GM12891 (cell line): ENCODE data around the gene GATAD1.
A peak's percentile ranks its signal among the peaks of the same experiment; 100 is the strongest.

Source experiments
- DNase-seq: peaks from one replicate; pipeline ENCODE4 v3.0.0; 2011; ENCODE audit warnings: low spot score; ENCODE audit not compliant: insufficient read length
- FAIRE-seq: peaks from 2 replicates; lab custom pipeline; 2011; peaks lifted over from hg19 to GRCh38; lab: Jason Lieb, UNC
- PAX5 ChIP-seq: IDR thresholded peaks from 2 replicates; pipeline ENCODE4 v1.6.1; 2011; ENCODE audit warnings: low read length, moderate library complexity, mild to moderate bottlenecking; ENCODE audit not compliant: insufficient read depth, severe bottlenecking
- POLR2A ChIP-seq: IDR thresholded peaks from 2 replicates; pipeline ENCODE4 v1.6.1; 2011; ENCODE audit warnings: low read depth, low read length, control low read depth
- POLR2AphosphoS5 ChIP-seq: IDR thresholded peaks from 2 replicates; pipeline ENCODE4 v1.6.1; 2011; ENCODE audit warnings: low read depth, low read length, control low read depth
- POU2F2 ChIP-seq: IDR thresholded peaks from 2 replicates; pipeline ENCODE4 v1.6.1; 2011; ENCODE audit warnings: low read depth, mild to moderate bottlenecking, control low read depth, low read length, moderate library complexity
- SPI1 ChIP-seq: IDR thresholded peaks from 2 replicates; pipeline ENCODE4 v1.6.1; 2011; ENCODE audit warnings: low read depth, low read length, control low read depth
- TAF1 ChIP-seq: IDR thresholded peaks from 2 replicates; pipeline ENCODE4 v1.6.1; 2011; ENCODE audit warnings: low read depth, low read length, control low read depth

Gene GATAD1

DNA sequence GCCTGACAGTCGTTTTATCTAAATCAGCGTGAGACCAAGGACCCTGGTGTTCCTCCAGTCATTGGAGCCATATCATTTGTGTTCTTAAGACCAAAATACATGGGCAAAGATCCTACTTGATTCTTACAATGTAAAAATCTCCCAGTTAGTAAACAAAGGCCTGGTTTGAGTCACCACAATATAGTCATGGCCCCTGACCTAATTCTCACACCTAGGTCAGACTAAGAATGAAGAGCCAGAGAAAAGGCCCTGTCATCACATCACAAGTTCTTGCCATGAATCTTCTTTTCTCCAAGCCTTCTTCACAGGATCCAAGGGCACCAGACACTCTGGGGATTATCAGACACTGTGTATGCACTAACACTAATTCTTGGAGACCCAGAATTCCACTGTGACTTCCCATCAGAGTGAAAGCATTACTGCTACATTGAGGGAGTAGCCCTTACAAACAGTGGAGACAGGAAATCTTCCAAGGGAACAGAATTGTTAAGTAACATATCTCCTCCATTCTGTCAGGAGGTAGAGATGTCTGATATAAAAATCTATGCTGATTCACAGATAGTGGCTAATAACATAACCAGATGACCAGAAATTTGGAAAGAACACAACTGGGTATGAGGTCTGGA, 38.1 kb downstream of the GATAD1 start:
- no peak for TF ChIP-seq POU2F2
- no peak for TF ChIP-seq POLR2A
- no peak for TF ChIP-seq PAX5
- no peak for TF ChIP-seq POLR2AphosphoS5
- TF ChIP-seq SPI1, result no peak
- no peak for TF ChIP-seq TAF1
- FAIRE-seq (no peak), DNase-seq (no peak)

DNA sequence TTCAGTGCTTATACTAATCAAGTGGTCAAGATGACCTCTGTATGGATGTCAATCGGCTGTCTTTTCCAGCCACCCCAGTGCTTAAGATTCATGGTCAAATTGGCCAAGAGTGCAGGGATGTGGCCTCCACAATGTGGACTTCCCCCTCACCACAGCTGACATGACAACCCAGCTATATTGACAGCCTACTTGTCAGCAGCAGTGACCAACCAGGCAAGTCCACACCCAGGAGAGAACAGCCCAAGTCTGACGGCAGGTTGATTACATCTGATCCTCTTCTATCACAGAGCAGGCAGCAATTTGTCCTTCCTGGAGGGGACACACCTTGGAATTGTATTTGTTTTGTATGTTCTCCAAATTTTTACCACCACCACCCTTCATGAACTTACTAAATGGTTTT, 38.7 kb downstream of the GATAD1 start:
- no peak for DNase-seq
- FAIRE-seq, result no peak
- TF ChIP-seq POU2F2 (no peak), TAF1 (no peak), PAX5 (no peak), POLR2AphosphoS5 (no peak), POLR2A (no peak), SPI1 (no peak)

DNA sequence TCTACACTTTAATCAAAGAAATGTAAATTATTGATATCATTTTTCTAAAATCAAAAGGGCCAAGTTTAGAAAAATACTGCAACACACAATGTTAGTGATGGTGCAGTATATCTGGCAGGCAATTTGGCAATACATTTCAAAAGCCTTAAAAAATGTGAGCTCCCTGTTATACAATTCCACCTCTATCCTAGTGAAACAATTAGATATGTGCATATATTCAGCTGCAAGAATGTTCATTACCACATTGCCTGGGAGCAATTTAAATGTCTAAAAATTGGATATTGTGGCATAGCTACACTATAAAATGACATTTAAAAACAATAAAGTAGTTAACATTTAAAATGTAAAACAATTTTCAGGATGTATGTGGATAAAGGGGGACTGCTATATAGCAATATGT, 40.5 kb downstream of the GATAD1 start:
- no peak for DNase-seq
- TF ChIP-seq SPI1, result no peak
- no peak for TF ChIP-seq PAX5
- TF ChIP-seq POLR2AphosphoS5, result no peak
- TF ChIP-seq TAF1, result no peak
- TF ChIP-seq POLR2A, result no peak
- no peak for TF ChIP-seq POU2F2

DNA sequence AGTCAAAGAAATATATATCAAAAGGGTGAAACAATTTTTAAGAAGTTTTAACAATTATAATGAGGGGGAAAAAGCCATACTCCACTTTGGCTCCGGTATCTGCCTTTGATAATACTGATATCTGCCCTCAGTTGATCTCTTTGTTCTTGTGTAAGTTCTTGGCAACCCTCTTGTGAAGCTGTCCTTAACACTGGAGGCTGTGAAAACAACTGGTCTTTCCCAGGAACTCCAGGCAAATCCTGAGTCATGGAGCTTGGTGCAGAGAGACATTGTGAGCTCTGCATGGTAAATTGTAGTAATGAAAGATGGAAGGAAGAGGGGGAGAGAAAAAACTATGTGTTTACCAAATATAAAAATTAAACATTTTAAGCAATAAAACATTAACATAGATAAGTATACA, 42.4 kb downstream of the GATAD1 start:
- no peak for DNase-seq
- no peak for TF ChIP-seq PAX5
- no peak for TF ChIP-seq TAF1
- no peak for TF ChIP-seq POU2F2
- FAIRE-seq, result no peak

More for the DNA sequence above, 40.5 kb downstream of the GATAD1 start:
- FAIRE-seq, result no peak

GRCh38 chr7:92496876-92497275, 49.6 kb downstream of the GATAD1 start:
- TF ChIP-seq SPI1 (no peak), POLR2A (no peak), POLR2AphosphoS5 (no peak), TAF1 (no peak), POU2F2 (no peak), PAX5 (no peak)
- FAIRE-seq (peak; percentile 13), DNase-seq (no peak)

GRCh38 chr7:92498557-92498956, 51.3 kb downstream of the GATAD1 start:
- DNase-seq (no peak), FAIRE-seq (no peak)
- TF ChIP-seq POLR2A (no peak), POLR2AphosphoS5 (no peak), SPI1 (no peak), POU2F2 (no peak), PAX5 (no peak), TAF1 (no peak)

DNA sequence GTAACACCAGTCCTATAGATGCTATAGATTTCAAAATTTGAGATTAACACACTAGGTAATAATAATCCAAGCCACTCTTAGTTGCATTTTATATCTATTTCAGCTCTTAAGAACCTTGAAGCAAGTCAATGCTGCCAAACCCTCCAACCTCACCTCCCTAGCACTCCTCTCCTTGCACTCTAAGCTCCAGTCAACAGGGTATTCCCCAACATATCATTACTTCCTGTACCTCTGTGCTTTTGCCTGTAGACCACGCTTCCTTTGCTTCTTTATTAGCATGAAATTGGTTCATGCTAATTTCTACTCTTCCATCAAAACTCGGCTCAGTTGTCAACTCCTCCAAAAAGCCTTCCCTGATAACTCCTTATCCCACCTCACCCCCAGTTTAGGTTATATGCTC, 56.5 kb downstream of the GATAD1 start:
- no peak for FAIRE-seq
- TF ChIP-seq POLR2A (no peak), POLR2AphosphoS5 (no peak), POU2F2 (no peak), TAF1 (no peak)
- DNase-seq, result no peak

- FAIRE-seq (no peak), DNase-seq (no peak)
- no peak for TF ChIP-seq POLR2A
- no peak for TF ChIP-seq POLR2AphosphoS5
- TF ChIP-seq SPI1, result no peak
- no peak for TF ChIP-seq PAX5
- no peak for TF ChIP-seq POU2F2
- TF ChIP-seq TAF1, result no peak
These were observed 57.3 kb downstream of the GATAD1 start for GRCh38 chr7:92504563-92504962.

DNA sequence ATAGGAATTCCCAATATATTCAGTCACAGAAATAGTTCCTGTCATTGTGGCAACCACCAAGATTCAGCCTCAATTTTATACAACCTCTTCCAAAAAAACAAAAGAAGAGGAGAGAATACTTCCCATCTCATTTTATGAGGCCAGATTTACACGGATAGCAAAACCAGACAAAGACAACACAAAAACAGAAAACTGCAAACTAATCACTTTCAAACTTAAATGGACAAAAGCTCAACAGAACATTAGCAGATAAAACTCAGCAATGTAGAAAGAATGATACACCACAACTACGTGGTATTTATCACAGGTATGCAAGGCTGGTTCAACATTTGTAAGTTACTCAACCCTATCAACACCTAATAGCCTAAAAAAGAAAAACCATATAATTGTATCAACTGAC, 59.1 kb downstream of the GATAD1 start:
- TF ChIP-seq PAX5, result no peak
- no peak for TF ChIP-seq POU2F2
- TF ChIP-seq POLR2A, result no peak
- no peak for TF ChIP-seq POLR2AphosphoS5
- TF ChIP-seq TAF1, result no peak
- no peak for TF ChIP-seq SPI1
- no peak for DNase-seq
- no peak for FAIRE-seq

- TF ChIP-seq PAX5, result no peak
- TF ChIP-seq POLR2A, result no peak
- no peak for TF ChIP-seq TAF1
- no peak for TF ChIP-seq SPI1
- no peak for TF ChIP-seq POLR2AphosphoS5
- TF ChIP-seq POU2F2, result no peak
- FAIRE-seq, result no peak
These were observed 61.7 kb downstream of the GATAD1 start for GRCh38 chr7:92508946-92509345.

More at GRCh38 chr7:92508946-92509345, 61.7 kb downstream of the GATAD1 start:
- DNase-seq, result no peak
